GM12878 (cell line): ENCODE results near the gene RCOR2. TPM values are rescaled to one million over a fixed set of nuclear protein-coding genes. Genes with fewer than 3 reads are reported as not detected.
A peak's percentile ranks its signal among the peaks of the same experiment; 100 is the strongest.

Experiments used
- ATAC-seq: fragments of 200-7000 bp; cut with Tn5 transposase; 3 replicates; pipeline ENCODE4 v1.9.1; 2020; ENCODE audit warnings: mild to moderate bottlenecking, moderate library complexity
- BruUV-seq: library from RNA; stranded (reverse); fragments of 400-500 nt; replicated peaks from 2 replicates; lab custom pipeline; 2021; lab: Mats Ljungman, UMichigan
- CTCF ChIA-PET: fragments of 300-600 bp; sonication (Branson Sonifier 250); formaldehyde crosslinking; extraction: SDS; loops from one replicate; lab custom pipeline; 2021; ENCODE audit warnings: inconsistent platforms; lab: Yijun Ruan, JAX
- POLR2A ChIA-PET: fragments of 350-600 bp; formaldehyde crosslinking; extraction: SDS; loops from one replicate; lab custom pipeline; 2021; ENCODE audit warnings: inconsistent platforms; lab: Charles Lee
- RAD21 ChIA-PET: fragments of 300-600 bp; sonication (Branson Sonifier 250); formaldehyde crosslinking; loops from one replicate; lab custom pipeline; 2023; ENCODE audit warnings: antibody characterized with exemption; ENCODE audit not compliant: unreplicated experiment; lab: Charles Lee
- SMC1A ChIA-PET: fragments of 300-600 bp; sonication (Branson Sonifier 250); formaldehyde crosslinking; loops from one replicate; lab custom pipeline; 2023; ENCODE audit not compliant: unreplicated experiment, uncharacterized antibody; lab: Charles Lee
- DNase-seq: peaks from one replicate; pipeline ENCODE4 v3.0.0-alpha.2; 2011; ENCODE audit warnings: low read depth, low spot score
- FAIRE-seq: peaks from 3 replicates; lab custom pipeline; 2011; peaks lifted over from hg19 to GRCh38; lab: Jason Lieb, UNC
- H2AFZ ChIP-seq: 2 replicates; pipeline ENCODE4 v1.6.0; 2011; ENCODE audit warnings: low read depth, low read length, control low read depth; ENCODE audit not compliant: control insufficient read depth
- H3K27ac ChIP-seq: 2 replicates; pipeline ENCODE4 v1.5.1; 2011; ENCODE audit warnings: control low read depth; ENCODE audit not compliant: control insufficient read depth, insufficient read depth
- H3K27me3 ChIP-seq, 2 experiments: replicated peaks in 1 of 2; 2 replicates each; pipeline versions ENCODE4 v1.6.0 to v1.6.1; 2011; ENCODE audit warnings: low read length in 1 of 2; ENCODE audit not compliant: control insufficient read depth in 2 of 2, insufficient read depth in 2 of 2
- H3K36me3 ChIP-seq, 2 experiments: 2 replicates each; pipeline ENCODE4 v1.5.1; 2011; ENCODE audit warnings: low read length in 1 of 2; ENCODE audit not compliant: control insufficient read depth in 2 of 2, insufficient read depth in 2 of 2
- H3K4me1 ChIP-seq: 2 replicates; pipeline ENCODE4 v1.6.1; 2011; ENCODE audit warnings: mild to moderate bottlenecking, low read length, moderate library complexity, mixed read lengths; ENCODE audit not compliant: control insufficient read depth, insufficient read depth
- H3K4me2 ChIP-seq: 2 replicates; pipeline ENCODE4 v1.6.0; 2011; ENCODE audit warnings: control low read depth; ENCODE audit not compliant: control insufficient read depth, insufficient read depth
- H3K4me3 ChIP-seq: fragments of 200-600 bp; sonication (generic); 2 replicates; pipeline ENCODE4 v1.5.1; 2016
- H3K79me2 ChIP-seq: 2 replicates; pipeline ENCODE4 v1.6.0; 2011; ENCODE audit warnings: low read length; ENCODE audit not compliant: control insufficient read depth, insufficient read depth
- H3K9ac ChIP-seq: 2 replicates; pipeline ENCODE4 v1.8.0; 2011; ENCODE audit warnings: low read length, control low read depth, mixed read lengths; ENCODE audit not compliant: control insufficient read depth, insufficient read depth
- H3K9me3 ChIP-seq: replicated peaks from 3 replicates; pipeline ENCODE4 v1.5.1; 2011; ENCODE audit warnings: mild to moderate bottlenecking, low read length; ENCODE audit not compliant: control insufficient read depth, insufficient read depth
- H4K20me1 ChIP-seq: 2 replicates; pipeline ENCODE4 v1.6.0; 2011; ENCODE audit not compliant: control insufficient read depth, insufficient read depth
- CBFB ChIP-seq: IDR thresholded peaks from 2 replicates; pipeline ENCODE4 v1.6.1; 2016; ENCODE audit warnings: antibody characterized with exemption, low read depth
- CREB1 ChIP-seq: IDR thresholded peaks from 2 replicates; pipeline ENCODE4 v1.6.1; 2012; ENCODE audit warnings: low read depth, mild to moderate bottlenecking, inconsistent platforms
- DPF2 ChIP-seq: fragments of 450-650 bp; IDR thresholded peaks from 2 replicates; pipeline ENCODE4 v1.6.1; 2017; ENCODE audit warnings: mild to moderate bottlenecking
- EP300 ChIP-seq, 2 experiments: fragments of 150-350 bp in 1 of 2; IDR thresholded peaks; 2 replicates each; pipeline ENCODE4 v1.6.1; 2011 to 2012; ENCODE audit warnings: low read depth in 2 of 2, low read length in 2 of 2, borderline replicate concordance in 1 of 2, improper control_type of control experiment in 1 of 2, inconsistent platforms in 1 of 2; ENCODE audit not compliant: control insufficient read depth in 1 of 2
- ETV6 ChIP-seq, 2 experiments: fragments of 450-650 bp in 1 of 2; IDR thresholded peaks in 1 of 2; conservative IDR thresholded peaks in 1 of 2; 2 replicates each; pipeline ENCODE4 v1.6.1; 2014; ENCODE audit warnings: antibody characterized with exemption in 1 of 2, borderline replicate concordance in 1 of 2, low read depth in 1 of 2, mild to moderate bottlenecking in 1 of 2, moderate library complexity in 1 of 2
- FOXK2 ChIP-seq: fragments of 450-650 bp; IDR thresholded peaks from 2 replicates; pipeline ENCODE4 v1.6.1; 2017; ENCODE audit warnings: mild to moderate bottlenecking, moderate library complexity
- MYC ChIP-seq: IDR thresholded peaks from 2 replicates; pipeline ENCODE4 v1.6.1; 2011; ENCODE audit warnings: mild to moderate bottlenecking, low read length, moderate library complexity, inconsistent platforms; ENCODE audit not compliant: insufficient read depth, insufficient replicate concordance, insufficient read length, severe bottlenecking
- NR2C1 ChIP-seq: fragments of 450-650 bp; IDR thresholded peaks from 2 replicates; pipeline ENCODE4 v1.6.1; 2017; ENCODE audit warnings: antibody characterized with exemption, mild to moderate bottlenecking, moderate library complexity
- NRF1 ChIP-seq: conservative IDR thresholded peaks from 2 replicates; pipeline ENCODE4 v1.6.1; 2011; ENCODE audit warnings: mild to moderate bottlenecking, low read depth, low read length, improper control_type of control experiment
- PAX5 ChIP-seq: IDR thresholded peaks from 2 replicates; pipeline ENCODE4 v1.6.1; 2011; ENCODE audit warnings: low read depth, low read length, borderline replicate concordance
- RAD51 ChIP-seq: fragments of 450-650 bp; IDR thresholded peaks from 2 replicates; pipeline ENCODE4 v1.6.1; 2016; ENCODE audit warnings: moderate library complexity, mild to moderate bottlenecking, inconsistent platforms
- RFX5 ChIP-seq: IDR thresholded peaks from 2 replicates; pipeline ENCODE4 v1.6.1; 2011; ENCODE audit warnings: low read depth, low read length, improper control_type of control experiment
- SIN3A ChIP-seq: IDR thresholded peaks from 2 replicates; pipeline ENCODE4 v1.6.1; 2012; ENCODE audit warnings: low read depth, low read length, improper control_type of control experiment
- SMC3 ChIP-seq: IDR thresholded peaks from 2 replicates; pipeline ENCODE4 v1.6.1; 2011; ENCODE audit warnings: low read length, improper control_type of control experiment, borderline replicate concordance
- STAT3 ChIP-seq: IDR thresholded peaks from 2 replicates; pipeline ENCODE4 v1.6.1; 2011; ENCODE audit warnings: low read depth, low read length, improper control_type of control experiment
- WGBS: methylation state at CpG from one replicate; pipeline ENCODE4 v1.1.6; 2016; ENCODE audit warnings: low lambda C conversion rate; ENCODE audit not compliant: insufficient replicate concordance, insufficient coverage; ENCODE audit errors: missing lambda C conversion rate; 5-methylcytosine and 5-hydroxymethylcytosine counted together
- in situ Hi-C: fragments of 300-500 bp; cut with MboI; formaldehyde crosslinking; loops from 9 replicates; pipeline ENCODE4 v1.14.3; 2018; ENCODE audit warnings: mixed read lengths
- intact Hi-C: fragments of 100-400 bp; cut with micrococcal nuclease; formaldehyde crosslinking; loops from one replicate; pipeline ENCODE4 v1.14.2; 2022; ENCODE audit not compliant: unreplicated experiment
- polyA plus RNA-seq, 11 experiments: library from polyadenylated mRNA; depleted of rRNA in 4 of 11; unstranded in 6 of 11; stranded (reverse) in 5 of 11; fragments of >200 nt; fragmentation: Nextera tagmentation in 4 of 11; fragmentation: Illumina TruSeq in 1 of 11; extraction: Ambion mirVana in 4 of 11; extraction: Trizol in 1 of 11; gene quantifications; 1 replicate in 1 of 11; 2 replicates in 10 of 11; pipeline versions ENCODE4 v1.2.1 to v1.2.3, GENCODE V29; 2011 to 2016; ENCODE audit warnings: inconsistent platforms in 2 of 11, missing spikeins in 2 of 11, low read depth in 1 of 11
- total RNA-seq, 4 experiments: library from RNA; depleted of rRNA in 3 of 4; stranded (reverse); fragments of >200 nt in 3 of 4; fragmentation: Illumina TruSeq in 1 of 4; extraction: Trizol in 1 of 4; gene quantifications; 2 replicates each; pipeline versions ENCODE4 v1.2.1 to v1.2.3, GENCODE V29; 2013 to 2021
- TF ChIP-seq, protein P1 (sequence below), 3 experiments: IDR thresholded peaks in 2 of 3; conservative IDR thresholded peaks in 1 of 3; 2 replicates each; pipeline ENCODE4 v1.5.1; 2011; ENCODE audit warnings: low read depth in 3 of 3, low read length in 3 of 3, mild to moderate bottlenecking in 3 of 3, control low read depth in 2 of 3, moderate library complexity in 2 of 3, inconsistent platforms in 1 of 3, mixed read lengths in 1 of 3; ENCODE audit not compliant: control insufficient read depth in 2 of 3, insufficient read depth in 1 of 3; ENCODE audit errors: extremely low read depth in 1 of 3

Gene RCOR2
- total and polyA plus RNA-seq, 10 of the 15 experiments (the other 5 are each of a cell fraction or from before 2014, with no cell fraction given): 0.06 to 0.32 (median 0.17) TPM; not detected in 5

- SMC1A ChIA-PET: interaction anchor here (0.7 kb wide), 1 partner anchor 10 kb away, joined by 4 read pairs; no protein-coding TSS in a partner anchor
- FAIRE-seq: no peak
- Histone ChIP-seq H3K9me3 (no peaks in the 10 kb centered on the region), H2AFZ (no peak overlapping the region), H3K27me3 (no peaks in the 10 kb centered on the region), H3K9ac (no peak overlapping the region), H3K27ac (no peak overlapping the region), H3K4me1 (peaks cover 8% of the 10 kb centered on the region), H3K4me2 (no peak overlapping the region), H3K79me2 (peaks cover 46% of the 10 kb centered on the region)
- RAD21 ChIA-PET: no interaction called here
- BruUV-seq: TSS peak; percentile 52
- ATAC-seq: no peak
- in situ Hi-C loops: no loop called here
- TF ChIP-seq RFX5 (no peak), CBFB (no peak), MYC (no peak), NRF1 (no peak), RAD51 (no peak), PAX5 (no peak), EP300 (IDR thresholded peaks at IDR 0.05; ENCODE audit: borderline replicate concordance in 1 of 2, control insufficient read depth in 1 of 2, low read depth in 2 of 2, low read length in 2 of 2) (no peak), DPF2 (no peak), SMC3 (no peak), NR2C1 (no peak), FOXK2 (no peak), SIN3A (no peak), STAT3 (no peak), ETV6 (conservative IDR thresholded peaks at IDR 0.05 in 1 of 2, IDR thresholded peaks at IDR 0.05 in 1 of 2; ENCODE audit: borderline replicate concordance in 1 of 2, low read depth in 1 of 2) (no peak), CREB1 (no peak)
- TF ChIP-seq, protein P1, sequence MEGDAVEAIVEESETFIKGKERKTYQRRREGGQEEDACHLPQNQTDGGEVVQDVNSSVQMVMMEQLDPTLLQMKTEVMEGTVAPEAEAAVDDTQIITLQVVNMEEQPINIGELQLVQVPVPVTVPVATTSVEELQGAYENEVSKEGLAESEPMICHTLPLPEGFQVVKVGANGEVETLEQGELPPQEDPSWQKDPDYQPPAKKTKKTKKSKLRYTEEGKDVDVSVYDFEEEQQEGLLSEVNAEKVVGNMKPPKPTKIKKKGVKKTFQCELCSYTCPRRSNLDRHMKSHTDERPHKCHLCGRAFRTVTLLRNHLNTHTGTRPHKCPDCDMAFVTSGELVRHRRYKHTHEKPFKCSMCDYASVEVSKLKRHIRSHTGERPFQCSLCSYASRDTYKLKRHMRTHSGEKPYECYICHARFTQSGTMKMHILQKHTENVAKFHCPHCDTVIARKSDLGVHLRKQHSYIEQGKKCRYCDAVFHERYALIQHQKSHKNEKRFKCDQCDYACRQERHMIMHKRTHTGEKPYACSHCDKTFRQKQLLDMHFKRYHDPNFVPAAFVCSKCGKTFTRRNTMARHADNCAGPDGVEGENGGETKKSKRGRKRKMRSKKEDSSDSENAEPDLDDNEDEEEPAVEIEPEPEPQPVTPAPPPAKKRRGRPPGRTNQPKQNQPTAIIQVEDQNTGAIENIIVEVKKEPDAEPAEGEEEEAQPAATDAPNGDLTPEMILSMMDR (IDR thresholded peaks at IDR 0.05 in 2 of 3, conservative IDR thresholded peaks at IDR 0.05 in 1 of 3; ENCODE audit: control insufficient read depth in 2 of 3, extremely low read depth in 1 of 3, insufficient read depth in 1 of 3, low read depth in 3 of 3, low read length in 3 of 3): no peak
- TF ChIP-seq, all 136 proteins: peak for 0
- ChIA-PET POLR2A (interaction anchor here (0.7 to 1.2 kb wide), 4 partner anchors 10 to 69 kb away, joined by 3 to 5 read pairs (median 4); no protein-coding TSS in a partner anchor), CTCF (interaction anchor here (1.1 to 1.3 kb wide), 3 partner anchors 33 to 45 kb away, joined by 3 to 4 read pairs (median 3); no protein-coding TSS in a partner anchor)
- peaks cover 12 to 20% of the 10 kb centered on the region in 2 experiments; a peak in 3 of 4 replicates for H3K36me3 ChIP-seq
- WGBS: 96% methylated on average over 6 of the region's 6 CpGs
- DNase-seq: no peak
- intact Hi-C loops: no loop called here
- no peak overlapping the region for H3K4me3 ChIP-seq
- H4K20me1 ChIP-seq: peaks cover 9% of the 10 kb centered on the region
Observed at GRCh38 chr11:63876616-63877015, 40.3 kb downstream of the RCOR2 start.
